OCI-LY1 (cell line): ENCODE data around the gene IDUA.

Source experiments
- H2AFZ ChIP-seq: fragments of 200-600 bp; sonication (generic), shearing (Covaris generic); 2 replicates; pipeline ENCODE4 v1.6.0; 2014; ENCODE audit warnings: antibody characterized with exemption, mild to moderate bottlenecking, low read length
- H3F3A ChIP-seq: fragments of 200-600 bp; sonication (generic), shearing (Covaris generic); 2 replicates; pipeline ENCODE4 v1.6.0; 2014; ENCODE audit warnings: mild to moderate bottlenecking, antibody characterized with exemption, low read length, moderate library complexity; ENCODE audit not compliant: insufficient read depth
- H3K27ac ChIP-seq: fragments of 200-600 bp; sonication (generic); 2 replicates; pipeline ENCODE4 v1.5.1; 2014; ENCODE audit warnings: low read length, mixed run types, mild to moderate bottlenecking, low read depth; ENCODE audit not compliant: poor library complexity, severe bottlenecking
- H3K27me3 ChIP-seq: fragments of 200-600 bp; sonication (generic); 2 replicates; pipeline ENCODE4 v1.6.0; 2014; ENCODE audit warnings: antibody characterized with exemption, mild to moderate bottlenecking, low read length, moderate library complexity; ENCODE audit not compliant: insufficient read depth
- H3K36me3 ChIP-seq: fragments of 200-600 bp; sonication (generic); 2 replicates; pipeline ENCODE4 v1.6.1; 2014; ENCODE audit warnings: mild to moderate bottlenecking, antibody characterized with exemption, low read length, moderate library complexity, mixed read lengths; ENCODE audit not compliant: insufficient read depth
- H3K4me1 ChIP-seq: fragments of 200-600 bp; sonication (generic); 2 replicates; pipeline ENCODE4 v1.5.1; 2014; ENCODE audit warnings: mild to moderate bottlenecking, low read length, moderate library complexity; ENCODE audit not compliant: insufficient read depth, severe bottlenecking
- H3K4me2 ChIP-seq: fragments of 200-600 bp; sonication (generic), shearing (Covaris generic); 2 replicates; pipeline ENCODE4 v1.6.1; 2014; ENCODE audit warnings: low read length
- H3K4me3 ChIP-seq: fragments of 200-600 bp; sonication (generic); 2 replicates; pipeline ENCODE4 v1.5.1; 2014; ENCODE audit warnings: low read length, low read depth, mild to moderate bottlenecking, mixed read lengths; ENCODE audit not compliant: poor library complexity, severe bottlenecking
- H3K79me2 ChIP-seq: fragments of 200-600 bp; shearing (Covaris generic); 2 replicates; pipeline ENCODE4 v1.6.1; 2016; ENCODE audit warnings: mixed run types, low read length, mixed read lengths; ENCODE audit not compliant: insufficient read depth
- H3K9ac ChIP-seq: fragments of 200-600 bp; sonication (generic), shearing (Covaris generic); 2 replicates; pipeline ENCODE4 v1.6.1; 2014; ENCODE audit warnings: mild to moderate bottlenecking, low read length, mixed read lengths
- H3K9me2 ChIP-seq: fragments of 200-600 bp; sonication (generic), shearing (Covaris generic); 2 replicates; pipeline ENCODE4 v1.6.1; 2014; ENCODE audit warnings: low read depth, mild to moderate bottlenecking, low read length, mixed read lengths
- H3K9me3 ChIP-seq: fragments of 200-600 bp; shearing (Covaris generic); 2 replicates; pipeline ENCODE4 v1.6.1; 2014; ENCODE audit warnings: low read length, mixed read lengths
- H4K20me1 ChIP-seq: fragments of 200-600 bp; sonication (generic), shearing (Covaris generic); 2 replicates; pipeline ENCODE4 v1.6.0; 2016; ENCODE audit warnings: mild to moderate bottlenecking, low read length; ENCODE audit not compliant: insufficient read depth
- EZH2 ChIP-seq: fragments of 200-600 bp; sonication (generic), shearing (Covaris generic); IDR thresholded peaks from 2 replicates; pipeline ENCODE4 v1.8.0; 2017; ENCODE audit warnings: borderline replicate concordance, mixed run types, mild to moderate bottlenecking, antibody characterized with exemption, low read length, moderate library complexity, mixed read lengths
- TF ChIP-seq, protein P1 (sequence below): fragments of 200-600 bp; sonication (generic), shearing (Covaris generic); IDR thresholded peaks from 2 replicates; pipeline ENCODE4 v1.5.1; 2017; ENCODE audit warnings: mild to moderate bottlenecking, antibody characterized with exemption, low read length, moderate library complexity, mixed read lengths

IDUA gene

DNA sequence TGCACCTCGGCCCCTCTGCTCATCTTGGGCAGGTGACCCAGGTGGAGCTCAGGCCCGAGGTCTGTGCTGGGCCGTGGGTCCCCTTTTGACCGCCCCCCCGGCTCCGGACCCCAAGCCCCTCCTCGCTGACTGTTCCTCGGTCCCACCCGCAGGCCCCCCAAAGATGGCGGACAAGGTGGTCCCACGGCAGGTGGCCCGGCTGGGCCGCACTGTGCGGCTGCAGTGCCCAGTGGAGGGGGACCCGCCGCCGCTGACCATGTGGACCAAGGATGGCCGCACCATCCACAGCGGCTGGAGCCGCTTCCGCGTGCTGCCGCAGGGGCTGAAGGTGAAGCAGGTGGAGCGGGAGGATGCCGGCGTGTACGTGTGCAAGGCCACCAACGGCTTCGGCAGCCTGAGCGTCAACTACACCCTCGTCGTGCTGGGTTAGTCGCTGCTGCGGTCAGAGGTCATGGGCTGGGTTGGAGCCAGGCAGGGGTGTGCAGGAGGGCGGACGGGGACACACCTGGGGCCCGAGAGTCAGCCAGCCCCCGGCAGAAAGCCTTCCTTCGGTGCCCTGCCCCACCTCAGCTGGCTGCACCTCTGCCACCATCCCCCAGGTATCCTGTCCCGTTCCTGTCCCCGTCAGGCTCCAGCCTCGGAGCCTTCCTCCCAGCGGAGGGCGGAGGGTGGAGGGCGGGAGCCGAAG is 35.4 kb downstream of the IDUA start:
- Histone ChIP-seq H3K9ac (no peak overlapping the region), H3K36me3 (no peaks in the 10 kb centered on the region), H3K9me3 (no peaks in the 10 kb centered on the region), H3K4me2 (no peak overlapping the region), H3K27ac (no peak overlapping the region), H4K20me1 (no peaks in the 10 kb centered on the region), H3K79me2 (no peaks in the 10 kb centered on the region), H3K27me3 (no peaks in the 10 kb centered on the region), H2AFZ (no peak overlapping the region), H3K4me1 (peaks cover 7% of the 10 kb centered on the region), H3K9me2 (no peaks in the 10 kb centered on the region), H3K4me3 (no peak overlapping the region), H3F3A (no peaks in the 10 kb centered on the region)
- TF ChIP-seq, protein P1, sequence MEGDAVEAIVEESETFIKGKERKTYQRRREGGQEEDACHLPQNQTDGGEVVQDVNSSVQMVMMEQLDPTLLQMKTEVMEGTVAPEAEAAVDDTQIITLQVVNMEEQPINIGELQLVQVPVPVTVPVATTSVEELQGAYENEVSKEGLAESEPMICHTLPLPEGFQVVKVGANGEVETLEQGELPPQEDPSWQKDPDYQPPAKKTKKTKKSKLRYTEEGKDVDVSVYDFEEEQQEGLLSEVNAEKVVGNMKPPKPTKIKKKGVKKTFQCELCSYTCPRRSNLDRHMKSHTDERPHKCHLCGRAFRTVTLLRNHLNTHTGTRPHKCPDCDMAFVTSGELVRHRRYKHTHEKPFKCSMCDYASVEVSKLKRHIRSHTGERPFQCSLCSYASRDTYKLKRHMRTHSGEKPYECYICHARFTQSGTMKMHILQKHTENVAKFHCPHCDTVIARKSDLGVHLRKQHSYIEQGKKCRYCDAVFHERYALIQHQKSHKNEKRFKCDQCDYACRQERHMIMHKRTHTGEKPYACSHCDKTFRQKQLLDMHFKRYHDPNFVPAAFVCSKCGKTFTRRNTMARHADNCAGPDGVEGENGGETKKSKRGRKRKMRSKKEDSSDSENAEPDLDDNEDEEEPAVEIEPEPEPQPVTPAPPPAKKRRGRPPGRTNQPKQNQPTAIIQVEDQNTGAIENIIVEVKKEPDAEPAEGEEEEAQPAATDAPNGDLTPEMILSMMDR: no peak
- no peak for TF ChIP-seq EZH2

DNA sequence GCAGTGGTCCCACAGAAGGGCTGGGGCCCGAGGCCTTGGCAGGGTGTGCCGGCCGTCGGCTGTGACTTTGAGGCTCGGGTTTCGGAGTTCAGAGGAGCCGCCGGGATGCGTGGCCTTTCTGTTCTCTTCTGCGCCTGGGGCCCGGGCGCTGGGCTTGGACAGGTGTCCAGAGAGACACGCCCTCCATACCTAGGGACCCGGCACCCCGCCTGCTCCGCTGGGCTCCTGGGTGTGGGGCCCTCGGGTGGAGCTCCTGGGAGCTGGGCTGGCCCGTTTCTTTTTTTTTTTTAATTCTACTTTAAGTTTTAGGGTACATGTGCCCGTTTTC is 35.9 kb downstream of the IDUA start:
- no peak overlapping the region for H3K9ac ChIP-seq
- TF ChIP-seq, protein P1: no peak
- no peak for TF ChIP-seq EZH2
- peaks cover 7% of the 10 kb centered on the region for H3K4me1 ChIP-seq
- no peak overlapping the region for H3K4me3 ChIP-seq
- H3K36me3 ChIP-seq: no peaks in the 10 kb centered on the region
- no peaks in the 10 kb centered on the region for H4K20me1 ChIP-seq
- H3F3A ChIP-seq: no peaks in the 10 kb centered on the region
- no peaks in the 10 kb centered on the region for H3K79me2 ChIP-seq
- H3K27me3 ChIP-seq: no peaks in the 10 kb centered on the region
- no peak overlapping the region for H3K4me2 ChIP-seq
- no peaks in the 10 kb centered on the region for H3K9me2 ChIP-seq
- H3K9me3 ChIP-seq: no peaks in the 10 kb centered on the region
- no peak overlapping the region for H3K27ac ChIP-seq
- H2AFZ ChIP-seq: no peak overlapping the region

DNA sequence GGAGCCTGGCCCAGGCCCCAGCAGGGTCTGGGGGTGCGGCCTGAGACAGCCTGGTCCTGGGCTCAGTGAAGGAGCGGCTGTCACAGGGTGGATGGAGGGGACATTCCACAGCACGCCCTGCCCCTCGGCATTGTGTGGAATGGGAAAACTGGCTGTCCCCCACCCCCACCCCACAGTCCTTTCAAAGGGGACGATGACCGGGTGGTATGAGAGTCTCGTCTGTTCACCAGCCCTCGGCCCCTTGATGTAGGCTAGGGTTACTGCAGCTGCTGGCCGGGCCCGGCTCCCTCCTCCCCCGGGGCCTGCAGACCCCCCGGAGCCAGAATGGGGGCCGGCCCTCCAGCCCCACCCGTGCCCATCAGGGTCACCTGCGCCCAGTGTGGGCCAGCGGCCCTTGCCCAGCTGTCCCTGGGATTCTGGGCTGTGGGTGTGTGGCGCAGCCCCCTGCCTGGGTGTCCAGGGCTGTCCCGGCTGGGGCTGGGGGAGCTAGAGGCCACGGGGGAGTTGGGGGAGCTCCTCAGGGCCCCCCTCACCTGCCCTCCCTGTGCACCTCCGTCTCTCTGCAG is 36.3 kb downstream of the IDUA start:
- H3F3A ChIP-seq: no peaks in the 10 kb centered on the region
- no peaks in the 10 kb centered on the region for H3K36me3 ChIP-seq
- no peak overlapping the region for H3K27ac ChIP-seq
- H3K79me2 ChIP-seq: no peaks in the 10 kb centered on the region
- H3K9ac ChIP-seq: no peak overlapping the region
- H3K4me2 ChIP-seq: no peak overlapping the region
- H3K9me3 ChIP-seq: no peaks in the 10 kb centered on the region
- H3K9me2 ChIP-seq: no peaks in the 10 kb centered on the region
- H4K20me1 ChIP-seq: no peaks in the 10 kb centered on the region
- no peak overlapping the region for H3K4me3 ChIP-seq
- H3K4me1 ChIP-seq: peaks cover 7% of the 10 kb centered on the region
- H2AFZ ChIP-seq: no peak overlapping the region
- H3K27me3 ChIP-seq: no peaks in the 10 kb centered on the region
- no peak for TF ChIP-seq EZH2
- TF ChIP-seq, protein P1: no peak
